ENCODE measurements around the gene PTCHD1. TPM values are rescaled to one million over a fixed set of nuclear protein-coding genes. Genes with fewer than 3 reads are reported as not detected.

PTCHD1 gene
- polyA plus RNA-seq, 4 donors = 0.09 to 0.22 TPM; not detected in 2

DNA sequence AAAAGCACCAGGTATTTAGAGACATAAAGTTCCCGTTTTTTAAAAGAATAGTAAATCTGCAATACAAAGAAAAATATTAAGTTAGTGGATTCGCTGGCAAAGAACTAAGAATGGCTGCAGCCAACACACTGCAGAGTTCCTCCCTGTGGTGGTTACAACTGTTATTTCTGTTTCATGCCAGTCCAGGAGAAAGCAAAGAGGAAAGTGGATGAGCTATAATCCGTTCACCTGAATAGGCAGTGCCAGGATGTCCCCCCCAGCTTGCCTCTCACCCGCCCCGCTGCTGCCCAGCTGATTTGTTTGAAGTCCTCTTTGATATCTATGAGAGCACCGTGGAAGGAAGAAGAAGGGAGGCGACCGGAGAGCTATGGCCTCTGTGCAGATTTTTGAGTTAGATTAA is 63.9 kb downstream of the PTCHD1 start:
- H3K27me3 ChIP-seq (ENCODE audit: control insufficient read depth in 3 of 3, insufficient read depth in 3 of 3, low read length in 3 of 3) = no peaks in the 10 kb centered on the region
- FAIRE-seq (no peak), DNase-seq (no peak)
- H3K9me3 ChIP-seq (ENCODE audit: control insufficient read depth in 2 of 2, insufficient read depth in 1 of 2, low read depth in 1 of 2, low read length in 1 of 2) = no peaks in the 10 kb centered on the region
- H3K4me1 ChIP-seq (ENCODE audit: control insufficient read depth in 3 of 3, insufficient read depth in 2 of 3, low read depth in 1 of 3, low read length in 2 of 3) = no peaks in the 10 kb centered on the region
- H3K36me3 ChIP-seq (ENCODE audit: control insufficient read depth in 3 of 3, insufficient read depth in 2 of 3, low read depth in 1 of 3, low read length in 3 of 3) = no peaks in the 10 kb centered on the region
- WGBS, 3 donors = 66 to 82% (median 71%) methylated on average over 8 of the region's 8 CpGs
- H3K4me3 ChIP-seq (ENCODE audit: low read depth in 1 of 3, low read length in 3 of 3) = no peak overlapping the region
- H3K27ac ChIP-seq (ENCODE audit: low read depth in 1 of 3, low read length in 2 of 3) = no peak overlapping the region

- FAIRE-seq (no peak), DNase-seq (peak in 1 of 2 donors; percentile 1)
- Histone ChIP-seq H3K27ac (ENCODE audit: low read depth in 1 of 3, low read length in 2 of 3) (no peak overlapping the region), H3K9me3 (ENCODE audit: control insufficient read depth in 2 of 2, insufficient read depth in 1 of 2, low read depth in 1 of 2, low read length in 1 of 2) (no peaks in the 10 kb centered on the region), H3K4me3 (ENCODE audit: low read depth in 1 of 3, low read length in 3 of 3) (no peak overlapping the region), H3K36me3 (ENCODE audit: control insufficient read depth in 3 of 3, insufficient read depth in 2 of 3, low read depth in 1 of 3, low read length in 3 of 3) (no peaks in the 10 kb centered on the region), H3K27me3 (ENCODE audit: control insufficient read depth in 3 of 3, insufficient read depth in 3 of 3, low read length in 3 of 3) (no peaks in the 10 kb centered on the region), H3K4me1 (ENCODE audit: control insufficient read depth in 3 of 3, insufficient read depth in 2 of 3, low read depth in 1 of 3, low read length in 2 of 3) (no peaks in the 10 kb centered on the region)
- WGBS, 3 donors = 31 to 61% (median 31%) methylated on average over 6 of the region's 6 CpGs
These were observed 69.2 kb downstream of the PTCHD1 start for GRCh38 chrX:23403849-23404248.

- Histone ChIP-seq H3K36me3 (ENCODE audit: control insufficient read depth in 3 of 3, insufficient read depth in 2 of 3, low read depth in 1 of 3, low read length in 3 of 3) (no peaks in the 10 kb centered on the region), H3K27me3 (ENCODE audit: control insufficient read depth in 3 of 3, insufficient read depth in 3 of 3, low read length in 3 of 3) (no peaks in the 10 kb centered on the region), H3K4me3 (ENCODE audit: low read depth in 1 of 3, low read length in 3 of 3) (no peak overlapping the region), H3K9me3 (ENCODE audit: control insufficient read depth in 2 of 2, insufficient read depth in 1 of 2, low read depth in 1 of 2, low read length in 1 of 2) (no peaks in the 10 kb centered on the region), H3K4me1 (ENCODE audit: control insufficient read depth in 3 of 3, insufficient read depth in 2 of 3, low read depth in 1 of 3, low read length in 2 of 3) (no peaks in the 10 kb centered on the region), H3K27ac (ENCODE audit: low read depth in 1 of 3, low read length in 2 of 3) (no peak overlapping the region)
- DNase-seq = no peak
- WGBS, 3 donors = 59 to 77% (median 59%) methylated on average over 1 of the region's 1 CpG
- FAIRE-seq = peak; percentile 74
These were observed 88.3 kb downstream of the PTCHD1 start for GRCh38 chrX:23422912-23423311.

DNA sequence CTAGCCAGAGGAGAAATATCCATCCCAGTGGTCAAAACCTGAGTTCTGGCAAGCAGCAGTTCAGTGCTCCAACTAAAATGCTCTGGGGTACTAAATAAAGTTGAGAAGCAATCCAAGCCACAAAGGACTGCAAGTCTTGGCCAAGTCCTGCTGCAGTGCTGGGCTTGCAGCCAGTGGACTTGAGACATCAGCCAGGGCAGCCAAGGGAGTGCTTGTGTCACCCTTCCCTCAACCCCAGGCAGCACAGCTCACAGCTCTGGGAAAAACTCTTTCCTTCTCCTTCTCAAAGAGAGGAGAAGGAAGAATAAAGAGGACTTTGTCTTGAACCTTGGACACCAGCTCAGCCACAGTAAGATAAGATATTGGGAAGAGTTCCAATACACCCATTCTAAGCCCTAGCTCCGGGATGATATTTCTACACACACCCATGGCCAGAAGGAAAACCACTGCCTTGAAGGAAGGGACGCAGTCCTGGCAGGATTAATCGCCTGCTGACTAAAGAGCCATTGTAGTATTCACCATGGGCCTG is 99.8 kb downstream of the PTCHD1 start:
- no peaks in the 10 kb centered on the region for H3K27me3 ChIP-seq (ENCODE audit: control insufficient read depth in 3 of 3, insufficient read depth in 3 of 3, low read length in 3 of 3)
- no peak overlapping the region for H3K4me3 ChIP-seq (ENCODE audit: low read depth in 1 of 3, low read length in 3 of 3)
- peaks cover 0 to 6% (median 0%) of the 10 kb centered on the region in 3 donors for H3K4me1 ChIP-seq (ENCODE audit: control insufficient read depth in 3 of 3, insufficient read depth in 2 of 3, low read depth in 1 of 3, low read length in 2 of 3)
- 22 to 28% (median 24%) methylated on average over 3 of the region's 3 CpGs for WGBS, 3 donors
- DNase-seq = peak; percentile 35 to 88
- H3K9me3 ChIP-seq (ENCODE audit: control insufficient read depth in 2 of 2, insufficient read depth in 1 of 2, low read depth in 1 of 2, low read length in 1 of 2) = peaks cover 0 to 4% of the 10 kb centered on the region in 2 donors
- H3K27ac ChIP-seq (ENCODE audit: low read depth in 1 of 3, low read length in 2 of 3) = peak overlapping the region in 2 of 3 donors; percentile 1 to 65
- no peaks in the 10 kb centered on the region for H3K36me3 ChIP-seq (ENCODE audit: control insufficient read depth in 3 of 3, insufficient read depth in 2 of 3, low read depth in 1 of 3, low read length in 3 of 3)
- FAIRE-seq = no peak

DNA sequence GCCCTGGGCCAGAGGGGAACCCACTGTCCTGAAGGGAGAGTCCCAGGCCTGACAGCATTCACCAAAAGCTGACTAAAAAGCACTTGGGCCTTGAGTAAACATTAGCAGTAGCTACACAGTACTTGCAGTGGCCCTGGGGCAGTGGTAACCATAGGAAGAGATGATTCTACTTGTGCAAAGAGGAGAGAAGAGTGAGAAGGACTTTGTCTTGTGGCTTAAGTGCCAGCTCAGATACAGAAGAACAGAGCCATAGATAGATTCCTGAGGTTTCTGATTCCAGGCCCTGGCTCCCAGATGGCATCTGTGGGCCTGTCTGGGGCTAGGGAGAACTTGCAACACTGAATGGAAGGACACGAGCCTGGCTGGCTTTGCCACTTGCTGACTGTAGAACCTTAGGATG is 100.5 kb downstream of the PTCHD1 start:
- Histone ChIP-seq H3K36me3 (ENCODE audit: control insufficient read depth in 3 of 3, insufficient read depth in 2 of 3, low read depth in 1 of 3, low read length in 3 of 3) (no peaks in the 10 kb centered on the region), H3K27ac (ENCODE audit: low read depth in 1 of 3, low read length in 2 of 3) (peak overlapping the region in 2 of 3 donors; percentile 1 to 65), H3K4me1 (ENCODE audit: control insufficient read depth in 3 of 3, insufficient read depth in 2 of 3, low read depth in 1 of 3, low read length in 2 of 3) (peaks cover 0 to 6% (median 0%) of the 10 kb centered on the region in 3 donors), H3K27me3 (ENCODE audit: control insufficient read depth in 3 of 3, insufficient read depth in 3 of 3, low read length in 3 of 3) (no peaks in the 10 kb centered on the region), H3K4me3 (ENCODE audit: low read depth in 1 of 3, low read length in 3 of 3) (no peak overlapping the region), H3K9me3 (ENCODE audit: control insufficient read depth in 2 of 2, insufficient read depth in 1 of 2, low read depth in 1 of 2, low read length in 1 of 2) (peaks cover 0 to 2% of the 10 kb centered on the region in 2 donors)
- WGBS, 3 donors = 29 to 76% (median 48%) methylated on average over 1 of the region's 1 CpG
- no peak for FAIRE-seq
- peak in 1 of 2 donors; percentile 11 for DNase-seq

GRCh38 chrX:23435575-23435974 is 100.9 kb downstream of the PTCHD1 start:
- no peak overlapping the region for H3K4me3 ChIP-seq (ENCODE audit: low read depth in 1 of 3, low read length in 3 of 3)
- FAIRE-seq = no peak
- H3K36me3 ChIP-seq (ENCODE audit: control insufficient read depth in 3 of 3, insufficient read depth in 2 of 3, low read depth in 1 of 3, low read length in 3 of 3) = no peaks in the 10 kb centered on the region
- H3K9me3 ChIP-seq (ENCODE audit: control insufficient read depth in 2 of 2, insufficient read depth in 1 of 2, low read depth in 1 of 2, low read length in 1 of 2) = no peaks in the 10 kb centered on the region
- H3K4me1 ChIP-seq (ENCODE audit: control insufficient read depth in 3 of 3, insufficient read depth in 2 of 3, low read depth in 1 of 3, low read length in 2 of 3) = peaks cover 0 to 6% (median 0%) of the 10 kb centered on the region in 3 donors
- no peaks in the 10 kb centered on the region for H3K27me3 ChIP-seq (ENCODE audit: control insufficient read depth in 3 of 3, insufficient read depth in 3 of 3, low read length in 3 of 3)
- 80 to 95% (median 84%) methylated on average over 2 of the region's 2 CpGs for WGBS, 3 donors
- no peak overlapping the region for H3K27ac ChIP-seq (ENCODE audit: low read depth in 1 of 3, low read length in 2 of 3)
- DNase-seq = no peak

- DNase-seq (no peak), FAIRE-seq (no peak)
- 38 to 96% (median 71%) methylated on average over 1 of the region's 1 CpG for WGBS, 3 donors
- peaks cover 0 to 6% (median 0%) of the 10 kb centered on the region in 3 donors for H3K4me1 ChIP-seq (ENCODE audit: control insufficient read depth in 3 of 3, insufficient read depth in 2 of 3, low read depth in 1 of 3, low read length in 2 of 3)
- H3K4me3 ChIP-seq (ENCODE audit: low read depth in 1 of 3, low read length in 3 of 3) = no peak overlapping the region
- no peaks in the 10 kb centered on the region for H3K9me3 ChIP-seq (ENCODE audit: control insufficient read depth in 2 of 2, insufficient read depth in 1 of 2, low read depth in 1 of 2, low read length in 1 of 2)
- no peaks in the 10 kb centered on the region for H3K27me3 ChIP-seq (ENCODE audit: control insufficient read depth in 3 of 3, insufficient read depth in 3 of 3, low read length in 3 of 3)
- no peak overlapping the region for H3K27ac ChIP-seq (ENCODE audit: low read depth in 1 of 3, low read length in 2 of 3)
- no peaks in the 10 kb centered on the region for H3K36me3 ChIP-seq (ENCODE audit: control insufficient read depth in 3 of 3, insufficient read depth in 2 of 3, low read depth in 1 of 3, low read length in 3 of 3)
These were observed 102.2 kb downstream of the PTCHD1 start for GRCh38 chrX:23436875-23437274.

DNA sequence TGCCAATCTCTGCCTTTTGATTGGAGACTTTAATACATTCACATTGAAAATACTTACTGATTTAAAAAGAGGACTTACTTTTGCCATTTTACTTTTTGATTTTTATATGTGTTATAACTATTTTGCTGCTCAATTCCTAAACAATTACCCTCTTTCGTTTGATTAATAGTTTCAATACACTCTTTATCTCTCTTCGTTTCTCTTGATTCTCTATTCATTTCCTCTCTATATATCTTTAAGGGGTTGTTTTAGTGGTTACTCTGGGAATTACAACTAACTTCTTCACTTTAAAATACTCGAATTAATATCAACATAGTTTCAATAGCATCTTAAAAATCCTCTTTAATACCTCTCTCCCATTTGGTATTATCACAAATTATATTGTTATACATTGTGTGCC is 116.6 kb downstream of the PTCHD1 start:
- no peaks in the 10 kb centered on the region for H3K27me3 ChIP-seq (ENCODE audit: control insufficient read depth in 3 of 3, insufficient read depth in 3 of 3, low read length in 3 of 3)
- no peaks in the 10 kb centered on the region for H3K9me3 ChIP-seq (ENCODE audit: control insufficient read depth in 2 of 2, insufficient read depth in 1 of 2, low read depth in 1 of 2, low read length in 1 of 2)
- no peaks in the 10 kb centered on the region for H3K36me3 ChIP-seq (ENCODE audit: control insufficient read depth in 3 of 3, insufficient read depth in 2 of 3, low read depth in 1 of 3, low read length in 3 of 3)
- no peak for DNase-seq
- peak; percentile 61 for FAIRE-seq
- WGBS, 3 donors = 26 to 53% (median 32%) methylated on average over 3 of the region's 3 CpGs
- H3K4me3 ChIP-seq (ENCODE audit: low read depth in 1 of 3, low read length in 3 of 3) = no peak overlapping the region
- H3K4me1 ChIP-seq (ENCODE audit: control insufficient read depth in 3 of 3, insufficient read depth in 2 of 3, low read depth in 1 of 3, low read length in 2 of 3) = no peaks in the 10 kb centered on the region
- no peak overlapping the region for H3K27ac ChIP-seq (ENCODE audit: low read depth in 1 of 3, low read length in 2 of 3)
